ENCODE measurements around the gene ATP6V1E1. TPM values are rescaled to one million over a fixed set of nuclear protein-coding genes. Genes with fewer than 3 reads are reported as not detected.
A peak's percentile ranks its signal among the peaks of the same experiment; 100 is the strongest.
"Not testable (repeated sequence)": the region's sequence is repeated elsewhere in the genome, so short reads cannot be mapped to it uniquely, and the experiment has no call there.

ATP6V1E1 gene
- total RNA-seq: 10 to 100 TPM; 64.4 to 70.9 (median 66.5) TPM

DNA sequence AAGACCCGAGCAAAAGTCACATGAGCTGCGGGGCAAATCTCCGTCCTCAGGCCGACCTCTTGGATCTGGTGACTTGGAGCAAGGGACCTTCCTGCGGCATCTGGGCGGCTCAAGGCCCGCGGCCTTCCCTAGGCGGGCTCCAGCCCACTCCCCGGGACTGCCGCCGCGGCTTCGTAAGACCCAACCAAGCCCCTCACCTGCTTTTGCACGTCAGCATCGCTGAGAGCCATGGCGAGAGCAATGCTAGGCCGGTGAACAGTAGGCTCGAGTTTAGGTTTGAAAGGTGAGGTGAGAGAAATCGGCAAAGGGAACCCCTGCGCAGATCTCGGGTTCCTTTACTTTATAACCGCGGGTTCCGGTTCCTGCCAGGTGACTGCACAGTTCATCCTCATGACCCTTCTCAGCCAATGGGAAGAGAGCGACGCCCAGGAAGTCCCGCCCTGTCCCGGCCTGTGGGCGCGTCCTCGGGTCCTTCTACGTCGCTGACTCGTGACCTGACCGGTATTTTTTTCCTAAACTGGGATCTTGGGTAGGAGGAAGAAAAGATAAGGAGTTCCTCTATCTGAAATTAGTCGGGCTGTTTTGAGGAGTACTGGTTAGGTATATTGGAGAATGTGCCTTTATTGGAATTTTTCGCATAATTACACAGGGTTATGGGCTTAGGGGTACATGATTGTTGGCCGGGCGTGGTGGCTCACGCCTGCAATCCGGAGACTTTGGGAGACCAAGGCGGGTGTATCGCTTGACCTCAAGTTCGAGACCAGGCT lies at the start of gene ATP6V1E1:
Gene ATP6V1E1 (minus strand): TSS at position 344 of the 767 bp plus-strand sequence. CDS start 114 bp downstream, at position 230.
- peaks cover 0 to 17% (median 5%) of the 10 kb centered on the region in 4 donors for H3K4me1 ChIP-seq
- TF ChIP-seq, protein P1, sequence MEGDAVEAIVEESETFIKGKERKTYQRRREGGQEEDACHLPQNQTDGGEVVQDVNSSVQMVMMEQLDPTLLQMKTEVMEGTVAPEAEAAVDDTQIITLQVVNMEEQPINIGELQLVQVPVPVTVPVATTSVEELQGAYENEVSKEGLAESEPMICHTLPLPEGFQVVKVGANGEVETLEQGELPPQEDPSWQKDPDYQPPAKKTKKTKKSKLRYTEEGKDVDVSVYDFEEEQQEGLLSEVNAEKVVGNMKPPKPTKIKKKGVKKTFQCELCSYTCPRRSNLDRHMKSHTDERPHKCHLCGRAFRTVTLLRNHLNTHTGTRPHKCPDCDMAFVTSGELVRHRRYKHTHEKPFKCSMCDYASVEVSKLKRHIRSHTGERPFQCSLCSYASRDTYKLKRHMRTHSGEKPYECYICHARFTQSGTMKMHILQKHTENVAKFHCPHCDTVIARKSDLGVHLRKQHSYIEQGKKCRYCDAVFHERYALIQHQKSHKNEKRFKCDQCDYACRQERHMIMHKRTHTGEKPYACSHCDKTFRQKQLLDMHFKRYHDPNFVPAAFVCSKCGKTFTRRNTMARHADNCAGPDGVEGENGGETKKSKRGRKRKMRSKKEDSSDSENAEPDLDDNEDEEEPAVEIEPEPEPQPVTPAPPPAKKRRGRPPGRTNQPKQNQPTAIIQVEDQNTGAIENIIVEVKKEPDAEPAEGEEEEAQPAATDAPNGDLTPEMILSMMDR (IDR thresholded peaks at IDR 0.05): no peak
- TF ChIP-seq POLR2A (IDR thresholded peaks at IDR 0.05): peak; percentile 69 to 80

DNA sequence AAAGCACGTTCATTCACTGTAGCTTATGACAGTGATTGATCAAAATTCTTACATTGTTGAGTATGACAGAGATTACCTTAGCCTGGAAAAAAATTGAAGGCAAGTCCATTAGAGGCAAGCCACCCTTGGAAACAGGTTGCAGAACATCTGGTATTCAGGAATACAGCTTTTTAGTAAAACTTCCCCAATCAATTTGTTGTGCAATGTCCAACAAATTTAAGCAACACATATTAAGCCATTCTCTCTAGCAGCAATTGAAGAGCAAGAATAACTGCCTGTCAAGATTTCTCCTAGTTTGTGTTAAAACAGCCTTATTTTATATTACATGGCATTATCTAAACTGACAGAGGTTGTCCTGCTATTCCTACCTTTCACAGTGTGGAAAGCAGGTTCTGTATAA lies 47.0 kb upstream of the ATP6V1E1 start:
- no peak for DNase-seq
- no peak for TF ChIP-seq POLR2A (IDR thresholded peaks at IDR 0.05)
- TF ChIP-seq, protein P1 (IDR thresholded peaks at IDR 0.05): no peak
- no peak overlapping the region for H3K27ac ChIP-seq
- no peak overlapping the region for H3K4me3 ChIP-seq
- peaks cover 0 to 6% (median 0%) of the 10 kb centered on the region in 4 donors for H3K4me1 ChIP-seq
- no peaks in the 10 kb centered on the region for H3K27me3 ChIP-seq
- H3K36me3 ChIP-seq: no peaks in the 10 kb centered on the region
- no peaks in the 10 kb centered on the region for H3K9me3 ChIP-seq

More for the DNA sequence above, at the start of gene ATP6V1E1:
- peak within 1 kb of the TSS; percentile 89 for H3K27ac ChIP-seq
- peak; percentile 97 to 99 (median 97) for DNase-seq
- peaks cover 0 to 16% (median 0%) of the 10 kb centered on the region in 3 donors for H3K36me3 ChIP-seq
- no peaks in the 10 kb centered on the region for H3K27me3 ChIP-seq
- H3K9me3 ChIP-seq: no peaks in the 10 kb centered on the region
- H3K4me3 ChIP-seq: peak within 1 kb of the TSS; percentile 81 to 99 (median 90)

DNA sequence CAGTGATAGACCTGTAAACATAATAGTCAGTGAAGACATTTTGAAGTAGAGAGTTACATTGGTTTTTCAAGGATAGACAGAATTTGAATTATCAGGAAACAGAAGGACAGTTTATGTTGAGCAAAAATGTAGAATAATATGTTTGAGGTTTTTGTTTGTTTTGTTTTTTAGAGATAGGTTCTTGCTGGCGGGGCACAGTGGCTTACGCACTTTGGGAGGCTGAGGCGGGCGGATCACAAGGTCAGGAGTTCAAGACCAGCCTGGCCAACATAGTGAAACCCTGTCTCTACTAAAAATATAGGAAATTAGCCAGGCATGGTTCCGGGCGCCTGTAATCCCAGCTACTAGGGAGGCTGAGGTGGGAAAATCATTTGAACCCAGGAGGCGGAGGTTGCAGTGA lies 45.6 kb upstream of the ATP6V1E1 start:
- H3K27ac ChIP-seq: no peak overlapping the region
- H3K36me3 ChIP-seq: peaks cover 0 to 3% (median 0%) of the 10 kb centered on the region in 3 donors
- no peak for DNase-seq
- TF ChIP-seq, protein P1 (IDR thresholded peaks at IDR 0.05): no peak
- TF ChIP-seq POLR2A (IDR thresholded peaks at IDR 0.05): no peak
- peaks cover 0 to 6% (median 0%) of the 10 kb centered on the region in 4 donors for H3K4me1 ChIP-seq
- no peaks in the 10 kb centered on the region for H3K9me3 ChIP-seq
- H3K4me3 ChIP-seq: no peak overlapping the region
- H3K27me3 ChIP-seq: no peaks in the 10 kb centered on the region

DNA sequence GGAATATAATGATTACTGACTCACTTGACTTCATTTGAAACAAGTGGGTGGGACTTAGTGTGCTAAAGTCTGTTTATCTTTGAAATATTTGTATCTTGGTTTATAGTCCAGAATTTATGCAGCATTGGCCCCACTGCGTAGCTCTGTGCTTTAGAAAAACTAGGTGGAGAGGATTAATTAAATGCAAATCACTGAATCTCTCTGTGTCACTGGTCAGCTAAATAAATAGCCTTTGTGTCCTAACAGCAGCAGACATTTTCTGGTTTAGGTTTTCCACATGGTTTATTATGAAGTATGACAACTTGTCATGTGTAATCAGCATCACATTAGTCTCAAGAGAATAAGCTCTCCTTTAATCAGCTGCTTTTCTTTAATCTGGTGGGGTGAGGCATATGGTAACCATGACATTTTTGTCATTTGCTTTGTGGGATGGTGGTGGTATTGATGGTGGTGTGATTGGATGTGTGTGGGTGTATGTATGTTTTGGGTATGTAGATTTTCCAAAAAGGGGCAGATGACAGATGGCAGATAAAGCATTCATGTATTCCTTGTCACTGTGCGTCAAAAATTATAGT lies 44.0 kb upstream of the ATP6V1E1 start:
- no peak for TF ChIP-seq POLR2A (IDR thresholded peaks at IDR 0.05)
- TF ChIP-seq, protein P1 (IDR thresholded peaks at IDR 0.05): no peak
- DNase-seq: no peak
- H3K4me1 ChIP-seq: peaks cover 0 to 6% (median 0%) of the 10 kb centered on the region in 4 donors

DNA sequence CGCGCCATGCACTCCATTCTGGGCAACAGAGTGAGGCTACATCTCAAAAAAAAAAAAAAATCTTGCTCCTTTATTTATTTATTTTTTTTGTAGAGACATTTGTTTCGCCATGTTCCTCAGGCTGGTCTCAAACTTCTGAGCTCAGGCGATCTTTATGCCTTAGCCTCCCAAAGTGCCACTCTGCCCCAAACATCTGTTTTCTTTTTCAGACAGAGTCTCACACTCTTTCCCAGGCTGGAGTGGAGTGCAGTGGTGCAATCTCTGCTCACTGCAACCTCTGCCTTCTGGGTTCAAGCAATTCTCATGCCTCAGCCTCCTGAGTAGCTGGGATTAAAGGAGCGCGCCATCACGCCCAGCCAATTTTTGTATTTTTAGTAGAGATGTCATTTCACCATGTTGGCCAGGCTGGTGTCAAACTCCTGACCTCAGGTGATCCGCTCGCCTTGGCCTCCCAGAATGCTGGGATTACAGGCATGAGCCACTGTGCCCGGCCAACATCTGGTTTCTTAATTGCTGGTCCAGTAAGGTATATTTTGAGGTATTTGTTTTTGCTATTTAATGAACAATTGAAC lies 43.1 kb upstream of the ATP6V1E1 start:
- not testable (repeated sequence) for H3K27ac ChIP-seq, H3K36me3 ChIP-seq, DNase-seq, H3K27me3 ChIP-seq, H3K4me1 ChIP-seq, H3K4me3 ChIP-seq, H3K9me3 ChIP-seq

More for the DNA sequence above, 44.0 kb upstream of the ATP6V1E1 start:
- Histone ChIP-seq H3K27me3 (no peaks in the 10 kb centered on the region), H3K9me3 (no peaks in the 10 kb centered on the region), H3K36me3 (peaks cover 0 to 3% (median 0%) of the 10 kb centered on the region in 3 donors), H3K4me3 (no peak overlapping the region), H3K27ac (peak overlapping the region in 1 of 4 donors; percentile 1)

DNA sequence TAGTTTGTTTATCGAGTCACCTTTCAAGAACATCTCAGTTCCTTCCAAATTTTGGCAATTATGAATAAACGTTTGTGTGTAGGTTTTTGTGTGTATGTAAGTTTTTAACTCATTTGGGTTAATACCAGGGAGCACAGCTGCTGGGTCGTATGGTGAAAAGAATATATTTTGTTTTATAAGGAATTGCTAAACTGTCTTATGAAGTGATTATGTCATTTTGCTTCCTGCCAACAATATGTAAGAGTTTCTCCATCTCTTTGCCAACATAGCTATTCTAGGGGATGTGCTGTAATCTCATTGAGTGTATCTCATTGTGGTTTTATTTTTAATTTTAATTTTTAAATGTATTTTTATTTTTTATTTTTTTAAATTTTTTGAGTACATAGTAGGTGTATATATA lies 37.3 kb upstream of the ATP6V1E1 start:
- no peaks in the 10 kb centered on the region for H3K9me3 ChIP-seq
- no peak overlapping the region for H3K27ac ChIP-seq
- H3K4me1 ChIP-seq: no peaks in the 10 kb centered on the region
- TF ChIP-seq, protein P1 (IDR thresholded peaks at IDR 0.05): no peak
- no peak for TF ChIP-seq POLR2A (IDR thresholded peaks at IDR 0.05)
- DNase-seq: no peak
- no peaks in the 10 kb centered on the region for H3K27me3 ChIP-seq
- no peak overlapping the region for H3K4me3 ChIP-seq
- H3K36me3 ChIP-seq: peaks cover 0 to 45% (median 0%) of the 10 kb centered on the region in 3 donors
